NCI-H748 (cell line): ENCODE data around the gene DTNA.

Experiments used
- DNase-seq: peaks from one replicate; lab custom pipeline; 2025; ENCODE audit not compliant: unreplicated experiment; lab: John Stamatoyannopoulos, UW

The DTNA gene

GRCh38 chr18:34928754-34929335 lies 218.7 kb downstream of the DTNA start:
- DNase-seq: no peak

- DNase-seq: peak; percentile 47
These were observed 219.3 kb downstream of the DTNA start for GRCh38 chr18:34929336-34929780.

GRCh38 chr18:34932363-34932762 lies 222.3 kb downstream of the DTNA start:
- DNase-seq: no peak

GRCh38 chr18:34932792-34933466 lies 222.8 kb downstream of the DTNA start:
- DNase-seq: no peak

GRCh38 chr18:34933909-34934661 lies 224.0 kb downstream of the DTNA start:
- no peak for DNase-seq

GRCh38 chr18:34936772-34937171 lies 226.7 kb downstream of the DTNA start:
- DNase-seq: no peak

GRCh38 chr18:34938090-34938489 lies 228.0 kb downstream of the DTNA start:
- no peak for DNase-seq
